Activated T-helper 1 cell treated with anti-CD3 and anti-CD28 coated beads, Interleukin-12 subunit alpha, Interleukin-12 subunit beta, Interleukin-2, Interleukin-4 antibody, amounts not matched to agents 30 ng/mL and 10 ng/mL and 1 ng/mL, durations not matched to agents 14 hours and 24 hours and 36 hours (primary cell): ENCODE data around the gene CPA3. TPM values are rescaled to one million over a fixed set of nuclear protein-coding genes. Genes with fewer than 3 reads are reported as not detected.

Experiments
- DNase-seq: peaks from one replicate; pipeline ENCODE4 v3.0.0; 2021; ENCODE audit warnings: low spot score
- H3K27ac Mint-ChIP-seq: one replicate; pipeline ENCODE4 v1.8.0; 2021; ENCODE audit warnings: mild to moderate bottlenecking, mixed read lengths
- H3K27me3 Mint-ChIP-seq: one replicate; pipeline ENCODE4 v1.8.0; 2022; ENCODE audit warnings: mild to moderate bottlenecking, moderate library complexity, mixed read lengths; ENCODE audit not compliant: insufficient read depth
- H3K36me3 Mint-ChIP-seq: one replicate; pipeline ENCODE4 v1.8.0; 2021; ENCODE audit warnings: low read depth, mixed read lengths
- H3K4me1 Mint-ChIP-seq: one replicate; pipeline ENCODE4 v1.8.0; 2021; ENCODE audit warnings: low read depth, mixed read lengths
- H3K4me3 Mint-ChIP-seq: one replicate; pipeline ENCODE4 v1.8.0; 2021; ENCODE audit warnings: mild to moderate bottlenecking, moderate library complexity, mixed read lengths
- H3K9me3 Mint-ChIP-seq: one replicate; pipeline ENCODE4 v1.8.0; 2021; ENCODE audit warnings: mixed read lengths
- intact Hi-C: fragments of 100-400 bp; cut with micrococcal nuclease; formaldehyde crosslinking; loops from one replicate; pipeline ENCODE4 v1.15.1; 2024
- total RNA-seq: library from RNA; stranded (reverse); gene quantifications from 2 replicates; pipeline ENCODE4 v1.2.3, GENCODE V29; 2022

The CPA3 gene
- total RNA-seq, 1 donor from 2014 or later, result not detected

- no peaks in the 10 kb centered on the region for H3K9me3 Mint-ChIP-seq
- H3K4me1 Mint-ChIP-seq, result no peaks in the 10 kb centered on the region
- H3K27me3 Mint-ChIP-seq, result peaks cover 2% of the 10 kb centered on the region
- H3K4me3 Mint-ChIP-seq, result no peak overlapping the region
- DNase-seq, result no peak
- intact Hi-C loops, result no loop called here
- H3K27ac Mint-ChIP-seq, result no peak overlapping the region
- H3K36me3 Mint-ChIP-seq, result no peaks in the 10 kb centered on the region
Measured at GRCh38 chr3:148911173-148911572, 46.1 kb downstream of the CPA3 start.

DNA sequence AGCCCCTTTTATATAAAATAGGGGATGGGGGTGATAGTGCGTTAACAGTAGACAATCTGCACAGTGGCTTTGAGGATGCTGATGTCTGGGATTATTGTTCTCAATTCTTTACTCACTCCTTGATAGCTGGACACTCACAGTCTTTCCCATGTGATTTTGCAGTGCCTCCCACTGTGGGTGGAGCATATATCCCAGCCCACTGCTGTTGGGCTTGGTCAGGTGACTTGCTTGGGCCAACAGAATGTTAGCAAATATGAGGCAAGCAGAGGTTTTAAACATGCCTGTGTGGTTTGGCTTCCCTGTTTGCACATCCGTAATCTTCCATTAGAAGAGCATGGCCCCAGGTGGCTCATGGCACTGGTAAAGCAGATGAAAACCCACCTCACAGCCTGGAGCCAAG lies 46.5 kb downstream of the CPA3 start:
- intact Hi-C loops, result no loop called here
- Mint-ChIP-seq H3K4me3 (no peak overlapping the region), H3K27me3 (peaks cover 2% of the 10 kb centered on the region), H3K27ac (no peak overlapping the region), H3K9me3 (no peaks in the 10 kb centered on the region), H3K4me1 (no peaks in the 10 kb centered on the region), H3K36me3 (no peaks in the 10 kb centered on the region)
- DNase-seq, result no peak

DNA sequence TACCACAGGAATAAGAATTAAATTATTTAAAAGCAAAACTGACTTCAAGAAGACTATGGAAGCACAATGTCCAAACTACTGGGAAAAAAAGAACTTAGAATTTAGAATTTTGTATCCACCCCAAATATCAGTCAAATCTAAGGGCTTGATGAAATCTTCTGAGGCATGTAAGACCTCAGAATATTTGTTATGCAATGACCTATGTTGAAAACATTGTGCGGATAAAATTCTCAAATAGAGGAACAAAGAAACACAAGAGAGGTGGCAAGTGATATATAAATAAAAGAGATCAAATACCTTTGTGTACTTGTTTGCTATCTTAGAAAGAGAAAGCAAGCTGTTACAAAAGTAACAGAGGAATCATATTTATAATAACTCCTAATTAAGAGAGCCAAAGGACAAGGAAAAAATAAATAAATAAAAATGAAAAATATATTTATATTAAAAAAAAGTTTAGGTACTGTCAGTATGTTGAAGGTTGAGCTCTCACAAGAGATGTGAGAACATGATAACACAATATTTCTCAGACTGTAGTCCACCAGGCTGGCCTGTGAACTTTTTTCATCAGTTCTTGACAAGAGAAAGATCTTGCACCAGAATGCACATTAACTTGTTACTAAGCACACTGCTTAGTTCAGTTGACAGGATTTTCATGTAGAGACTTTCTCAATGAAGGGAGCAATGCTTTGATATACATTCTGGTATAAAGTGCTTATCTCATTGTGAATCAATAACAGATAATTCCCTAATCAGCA lies 50.0 kb downstream of the CPA3 start:
- Mint-ChIP-seq H3K27ac (no peak overlapping the region), H3K36me3 (no peaks in the 10 kb centered on the region), H3K4me3 (no peak overlapping the region), H3K9me3 (no peaks in the 10 kb centered on the region), H3K27me3 (peaks cover 5% of the 10 kb centered on the region), H3K4me1 (no peaks in the 10 kb centered on the region)
- intact Hi-C loops, result no loop called here
- no peak for DNase-seq

DNA sequence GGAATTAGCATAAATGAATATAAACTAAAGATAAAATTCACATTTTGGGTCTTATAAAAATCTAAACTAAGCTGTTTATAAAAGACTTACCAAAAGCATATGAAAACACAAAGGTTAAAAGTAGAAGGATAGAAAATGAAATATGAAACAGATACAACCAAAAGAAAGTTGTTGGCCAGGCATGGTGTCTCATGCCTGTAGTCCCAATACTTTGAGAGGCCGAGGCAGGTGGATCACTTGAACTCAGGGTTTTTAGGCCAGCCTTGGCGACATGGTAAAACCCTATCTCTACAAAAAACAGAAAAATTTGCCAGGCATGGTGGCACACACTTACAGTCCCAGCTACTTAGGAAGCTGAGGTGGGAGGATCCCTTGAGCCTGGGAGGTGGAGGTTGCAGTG lies 51.0 kb downstream of the CPA3 start:
- H3K4me3 Mint-ChIP-seq, result no peak overlapping the region
- no peaks in the 10 kb centered on the region for H3K4me1 Mint-ChIP-seq
- peaks cover 9% of the 10 kb centered on the region for H3K27me3 Mint-ChIP-seq
- H3K27ac Mint-ChIP-seq, result no peak overlapping the region
- H3K36me3 Mint-ChIP-seq, result no peaks in the 10 kb centered on the region
- intact Hi-C loops, result no loop called here
- no peak for DNase-seq
- H3K9me3 Mint-ChIP-seq, result no peaks in the 10 kb centered on the region

DNA sequence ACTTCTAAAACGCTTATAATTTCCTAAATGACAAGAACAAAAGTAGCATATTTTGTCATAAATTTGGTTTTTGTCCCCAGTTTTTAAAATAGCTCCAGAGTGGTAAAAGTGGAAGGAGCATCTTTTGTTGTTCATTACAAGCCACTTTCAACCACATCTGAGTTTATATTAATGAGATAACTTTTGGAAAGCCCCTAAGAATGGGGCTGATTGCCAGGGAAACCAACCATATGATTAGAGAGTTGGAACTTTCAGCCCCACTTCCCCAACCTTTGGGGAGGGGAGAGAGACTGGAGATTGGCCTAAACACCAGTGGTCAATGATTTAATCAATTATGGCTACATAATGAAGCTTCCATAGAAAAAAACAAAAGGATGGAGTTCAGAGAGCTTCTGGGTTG lies 57.4 kb downstream of the CPA3 start:
- Mint-ChIP-seq H3K27me3 (peaks cover 12% of the 10 kb centered on the region), H3K36me3 (no peaks in the 10 kb centered on the region), H3K27ac (no peak overlapping the region), H3K4me3 (no peak overlapping the region), H3K4me1 (no peaks in the 10 kb centered on the region), H3K9me3 (no peaks in the 10 kb centered on the region)
- intact Hi-C loops, result no loop called here
- DNase-seq, result no peak

DNA sequence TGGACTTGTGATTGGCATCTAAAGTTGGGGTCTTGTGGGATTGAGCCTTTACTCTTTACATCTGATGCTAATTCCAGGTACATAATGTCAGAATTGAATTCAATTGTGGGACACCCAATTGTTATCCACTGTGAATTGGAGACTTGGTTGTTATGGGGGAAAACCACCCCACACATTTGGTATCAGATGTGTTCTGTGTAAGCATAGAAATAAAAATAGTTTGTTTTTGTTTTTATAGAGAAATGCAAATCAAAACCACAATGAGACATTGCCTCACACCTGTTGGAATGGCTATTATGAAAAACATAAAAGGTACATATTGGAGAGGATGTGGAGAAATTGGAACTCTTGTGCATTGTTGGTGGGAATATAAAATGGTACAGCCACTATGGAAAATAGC lies 58.5 kb downstream of the CPA3 start:
- DNase-seq, result no peak
- no peaks in the 10 kb centered on the region for H3K9me3 Mint-ChIP-seq
- no peaks in the 10 kb centered on the region for H3K4me1 Mint-ChIP-seq
- H3K36me3 Mint-ChIP-seq, result no peaks in the 10 kb centered on the region
- intact Hi-C loops, result no loop called here
- peaks cover 11% of the 10 kb centered on the region for H3K27me3 Mint-ChIP-seq
- H3K27ac Mint-ChIP-seq, result no peak overlapping the region
- H3K4me3 Mint-ChIP-seq, result no peak overlapping the region

GRCh38 chr3:148924562-148924961 lies 59.5 kb downstream of the CPA3 start:
- no peak overlapping the region for H3K27ac Mint-ChIP-seq
- no peaks in the 10 kb centered on the region for H3K9me3 Mint-ChIP-seq
- H3K4me3 Mint-ChIP-seq, result no peak overlapping the region
- H3K36me3 Mint-ChIP-seq, result no peaks in the 10 kb centered on the region
- peaks cover 8% of the 10 kb centered on the region for H3K27me3 Mint-ChIP-seq
- intact Hi-C loops, result no loop called here
- no peaks in the 10 kb centered on the region for H3K4me1 Mint-ChIP-seq
- no peak for DNase-seq

DNA sequence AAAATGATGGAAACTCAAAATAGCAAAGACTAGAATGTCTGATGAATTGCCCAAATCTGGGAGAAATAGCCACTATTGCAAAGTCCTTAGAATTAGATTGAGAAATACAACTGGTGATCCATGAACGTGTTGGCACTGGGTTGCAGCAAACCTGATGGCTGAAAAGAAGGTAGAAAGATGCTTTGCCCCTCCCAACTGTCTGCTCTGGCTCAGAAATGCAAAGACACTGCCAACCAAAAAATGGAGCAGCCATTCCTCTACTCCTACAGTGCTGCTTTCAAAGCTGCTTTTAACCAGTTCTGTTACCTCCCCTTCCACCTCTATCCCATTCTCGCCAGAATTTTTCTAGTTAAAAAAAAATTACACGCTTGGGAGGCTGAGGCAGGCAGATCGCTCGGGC lies 60.7 kb downstream of the CPA3 start:
- Mint-ChIP-seq H3K4me1 (no peaks in the 10 kb centered on the region), H3K27me3 (peaks cover 3% of the 10 kb centered on the region)
- intact Hi-C loops, result no loop called here

DNA sequence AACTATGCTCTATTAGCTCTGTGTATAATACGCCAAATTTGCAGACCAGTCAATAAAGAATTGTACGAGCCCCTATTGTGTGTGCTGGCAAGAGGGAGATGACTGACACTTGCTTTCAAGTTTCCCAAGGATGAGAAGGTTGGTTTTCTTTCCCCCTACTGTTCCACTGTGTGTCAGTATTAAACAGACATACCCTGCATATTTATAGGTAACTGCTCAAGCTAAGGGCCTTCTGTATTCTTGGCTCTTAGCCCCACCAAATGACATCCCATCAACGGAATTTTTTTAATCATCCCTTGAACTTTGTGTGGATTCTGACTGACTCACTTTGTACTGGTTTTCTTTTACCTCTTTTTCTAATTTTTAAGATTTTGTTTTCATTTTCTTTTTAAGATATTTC lies 65.7 kb downstream of the CPA3 start:
- H3K36me3 Mint-ChIP-seq, result no peaks in the 10 kb centered on the region
- no peaks in the 10 kb centered on the region for H3K9me3 Mint-ChIP-seq
- intact Hi-C loops, result no loop called here
- peaks cover 13% of the 10 kb centered on the region for H3K27me3 Mint-ChIP-seq
- H3K4me1 Mint-ChIP-seq, result no peaks in the 10 kb centered on the region
- no peak overlapping the region for H3K27ac Mint-ChIP-seq
- no peak for DNase-seq
- no peak overlapping the region for H3K4me3 Mint-ChIP-seq

More for the DNA sequence above, 60.7 kb downstream of the CPA3 start:
- Mint-ChIP-seq H3K4me3 (no peak overlapping the region), H3K27ac (no peak overlapping the region), H3K9me3 (no peaks in the 10 kb centered on the region), H3K36me3 (no peaks in the 10 kb centered on the region)
- no peak for DNase-seq

- no peaks in the 10 kb centered on the region for H3K36me3 Mint-ChIP-seq
- intact Hi-C loops, result no loop called here
Measured at GRCh38 chr3:148931574-148931973, 66.5 kb downstream of the CPA3 start.

DNA sequence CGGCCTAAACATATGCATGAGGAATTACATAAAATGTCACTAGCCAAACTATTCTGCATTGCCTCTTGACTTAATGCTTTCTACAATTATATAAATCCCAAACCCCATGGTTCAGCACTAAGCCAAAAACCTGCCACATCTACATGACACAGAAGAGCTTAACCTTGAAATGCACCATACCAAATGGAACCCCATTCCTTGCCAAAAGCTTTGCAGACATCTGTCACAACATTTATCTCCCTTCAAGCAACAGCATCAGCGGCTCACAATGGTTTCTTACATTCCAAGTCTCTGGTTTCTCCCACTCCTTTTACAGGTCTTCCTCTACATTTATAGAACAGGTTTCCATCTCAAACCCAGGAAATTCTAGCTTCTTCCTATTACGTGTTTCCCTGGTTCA lies 67.9 kb downstream of the CPA3 start:
- H3K36me3 Mint-ChIP-seq, result no peaks in the 10 kb centered on the region
- no peaks in the 10 kb centered on the region for H3K9me3 Mint-ChIP-seq
- H3K27ac Mint-ChIP-seq, result no peak overlapping the region
- no peak overlapping the region for H3K4me3 Mint-ChIP-seq
- no peaks in the 10 kb centered on the region for H3K4me1 Mint-ChIP-seq
- DNase-seq, result no peak
- peaks cover 21% of the 10 kb centered on the region for H3K27me3 Mint-ChIP-seq
- intact Hi-C loops, result no loop called here

More at GRCh38 chr3:148931574-148931973, 66.5 kb downstream of the CPA3 start:
- H3K4me3 Mint-ChIP-seq, result no peak overlapping the region
- H3K27me3 Mint-ChIP-seq, result peaks cover 14% of the 10 kb centered on the region
- H3K4me1 Mint-ChIP-seq, result no peaks in the 10 kb centered on the region
- H3K9me3 Mint-ChIP-seq, result no peaks in the 10 kb centered on the region
- no peak overlapping the region for H3K27ac Mint-ChIP-seq
- no peak for DNase-seq

DNA sequence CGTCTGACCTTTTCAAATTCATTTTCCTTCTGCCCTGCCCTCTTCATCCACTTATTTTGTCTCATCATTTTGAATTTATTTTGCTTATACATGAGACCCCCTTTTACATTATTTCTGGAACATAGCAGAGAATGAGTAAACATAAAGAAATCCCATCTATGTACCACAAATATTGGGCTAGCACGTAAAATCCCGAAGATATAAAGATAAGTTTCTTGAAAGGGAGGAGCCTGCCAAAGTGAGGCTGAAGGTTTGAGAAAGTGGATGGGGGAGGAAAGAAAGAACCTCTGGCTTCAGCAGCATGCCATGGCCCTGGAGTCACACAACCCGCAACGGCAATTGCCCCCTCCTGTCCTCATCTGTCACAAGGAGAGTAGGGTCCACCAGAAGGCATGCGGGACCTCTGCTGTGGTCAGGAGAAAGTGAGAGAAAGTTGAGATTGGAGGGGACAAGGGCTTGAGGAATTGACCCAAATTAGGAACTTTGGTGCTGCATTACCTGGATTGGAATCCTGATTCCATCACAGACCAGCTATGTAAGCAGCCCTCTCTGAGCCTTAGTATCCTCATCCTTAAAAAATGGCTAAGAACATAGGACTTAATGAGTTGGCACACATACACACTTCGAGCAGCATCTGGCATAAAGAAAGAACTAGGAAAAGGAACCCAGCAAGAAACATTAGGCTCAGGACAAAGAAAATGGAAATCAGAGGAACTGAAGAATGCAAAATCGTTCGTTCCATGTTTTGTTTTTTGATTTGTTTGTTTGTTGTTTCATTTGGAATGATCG lies 72.6 kb downstream of the CPA3 start:
- DNase-seq, result no peak
- no peaks in the 10 kb centered on the region for H3K4me1 Mint-ChIP-seq
- H3K36me3 Mint-ChIP-seq, result no peaks in the 10 kb centered on the region
- peaks cover 32% of the 10 kb centered on the region for H3K27me3 Mint-ChIP-seq
- no peaks in the 10 kb centered on the region for H3K9me3 Mint-ChIP-seq
- H3K27ac Mint-ChIP-seq, result no peak overlapping the region
- intact Hi-C loops, result no loop called here
- H3K4me3 Mint-ChIP-seq, result no peak overlapping the region

GRCh38 chr3:148938306-148938705 lies 73.2 kb downstream of the CPA3 start:
- H3K36me3 Mint-ChIP-seq, result no peaks in the 10 kb centered on the region
- intact Hi-C loops, result no loop called here

More at GRCh38 chr3:148938306-148938705, 73.2 kb downstream of the CPA3 start:
- no peaks in the 10 kb centered on the region for H3K9me3 Mint-ChIP-seq
- H3K27ac Mint-ChIP-seq, result no peak overlapping the region
- peaks cover 30% of the 10 kb centered on the region for H3K27me3 Mint-ChIP-seq
- DNase-seq, result no peak
- H3K4me1 Mint-ChIP-seq, result no peaks in the 10 kb centered on the region
- H3K4me3 Mint-ChIP-seq, result no peak overlapping the region
